SIG-M5 treated with dmso at 0.1 percent for 504 hours (cell line): ENCODE results near the gene DLGAP4.
A peak's percentile ranks its signal among the peaks of the same experiment; 100 is the strongest.
"Not testable (repeated sequence)": the region's sequence is repeated elsewhere in the genome, so short reads cannot be mapped to it uniquely, and the experiment has no call there.

Source experiments
- DNase-seq: peaks from one replicate; lab custom pipeline; 2025; ENCODE audit not compliant: unreplicated experiment; lab: John Stamatoyannopoulos, UW

Gene DLGAP4

GRCh38 chr20:36370991-36371790 is 65.1 kb downstream of the DLGAP4 start:
- no peak for DNase-seq

- no peak for DNase-seq
Observed at GRCh38 chr20:36372666-36373065, 66.5 kb downstream of the DLGAP4 start.

DNA sequence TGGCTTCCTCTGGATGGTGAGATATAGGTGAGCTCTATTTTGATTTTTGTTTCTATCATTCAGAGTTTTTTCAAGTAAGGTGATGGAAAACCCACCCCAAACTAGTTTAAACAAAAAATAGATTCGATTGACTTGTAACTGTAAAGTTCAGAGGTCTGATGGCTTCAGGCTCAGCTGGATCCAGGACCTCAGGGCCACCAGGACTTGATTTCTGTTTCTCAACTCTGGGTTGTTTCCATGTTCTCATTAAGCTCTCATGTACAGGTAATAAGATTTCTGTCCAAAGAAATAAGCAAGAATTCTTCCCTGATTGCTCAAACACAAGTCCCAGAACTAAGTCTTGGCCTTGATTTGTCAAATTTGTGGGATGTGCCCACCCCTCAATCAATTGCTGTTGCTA is 67.0 kb downstream of the DLGAP4 start:
- no peak for DNase-seq

DNA sequence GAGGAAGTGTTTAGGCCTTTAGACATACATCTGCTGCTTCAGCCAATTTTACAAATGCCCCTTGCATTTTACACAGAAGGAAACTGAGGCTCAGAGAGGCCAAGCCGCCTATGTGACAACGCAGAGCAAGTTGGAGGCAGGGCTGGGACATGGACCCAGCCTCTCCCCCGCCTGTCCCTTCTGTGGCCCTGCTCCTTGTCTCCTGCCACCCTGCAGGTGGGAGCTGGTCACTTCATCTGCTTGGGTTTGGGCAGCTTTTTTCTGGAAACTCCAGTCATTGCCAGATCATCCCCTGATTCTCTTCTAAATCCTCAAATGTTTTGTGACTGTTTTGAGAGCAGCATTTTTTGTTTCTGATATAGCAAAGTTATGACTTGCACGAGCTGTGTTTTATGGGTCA is 68.9 kb downstream of the DLGAP4 start:
- no peak for DNase-seq

DNA sequence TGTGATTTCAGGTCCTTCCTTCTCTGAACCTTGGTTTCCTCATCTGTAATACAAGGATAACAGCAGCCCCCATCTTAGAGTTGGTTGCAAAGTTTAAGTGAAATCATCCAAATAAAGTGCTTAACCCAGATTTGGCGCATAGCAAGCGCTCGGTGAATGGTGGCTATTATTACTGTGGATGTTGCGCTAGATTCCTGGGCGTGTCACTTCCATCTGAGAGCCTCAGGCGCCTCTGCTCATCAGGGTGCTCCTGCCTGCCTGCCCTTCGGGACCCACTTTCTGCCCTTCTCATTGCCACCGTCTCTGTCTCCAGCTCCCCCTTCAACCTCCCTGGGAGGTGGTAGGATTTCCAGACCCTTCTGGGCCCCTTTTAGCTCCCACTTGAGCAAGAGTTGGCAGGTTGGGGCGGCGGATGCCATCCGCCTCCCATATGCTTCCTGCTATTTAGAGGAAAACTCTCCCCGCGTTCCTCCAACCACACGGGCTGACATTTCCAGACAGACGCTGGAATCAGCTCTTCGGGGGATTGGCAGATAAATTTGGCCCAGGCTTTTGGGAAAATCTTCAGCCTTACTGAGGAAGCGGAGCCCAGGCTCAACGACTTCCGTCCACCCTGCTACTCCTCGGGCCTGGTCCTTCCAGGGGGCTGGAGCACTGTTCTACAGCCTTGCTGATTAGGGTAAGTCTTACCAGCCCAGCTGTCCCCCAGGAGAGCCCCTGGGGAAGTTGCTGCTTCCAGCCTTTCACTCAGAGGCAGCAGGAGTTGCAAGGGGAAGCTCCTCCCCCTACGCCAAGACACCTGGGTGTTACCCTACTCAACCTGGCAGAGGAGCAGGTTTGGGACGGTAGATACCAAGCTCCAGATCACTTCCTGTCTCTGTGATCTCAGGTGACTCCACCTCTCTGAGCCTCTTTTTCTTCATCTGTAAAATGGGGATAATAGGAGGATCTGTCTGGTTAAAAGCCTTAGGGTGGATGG is 71.5 kb downstream of the DLGAP4 start:
- DNase-seq: no peak

GRCh38 chr20:36378686-36379085 is 72.5 kb downstream of the DLGAP4 start:
- DNase-seq: no peak

- DNase-seq: not testable (repeated sequence)
Observed at GRCh38 chr20:36379914-36380313, 73.8 kb downstream of the DLGAP4 start.

DNA sequence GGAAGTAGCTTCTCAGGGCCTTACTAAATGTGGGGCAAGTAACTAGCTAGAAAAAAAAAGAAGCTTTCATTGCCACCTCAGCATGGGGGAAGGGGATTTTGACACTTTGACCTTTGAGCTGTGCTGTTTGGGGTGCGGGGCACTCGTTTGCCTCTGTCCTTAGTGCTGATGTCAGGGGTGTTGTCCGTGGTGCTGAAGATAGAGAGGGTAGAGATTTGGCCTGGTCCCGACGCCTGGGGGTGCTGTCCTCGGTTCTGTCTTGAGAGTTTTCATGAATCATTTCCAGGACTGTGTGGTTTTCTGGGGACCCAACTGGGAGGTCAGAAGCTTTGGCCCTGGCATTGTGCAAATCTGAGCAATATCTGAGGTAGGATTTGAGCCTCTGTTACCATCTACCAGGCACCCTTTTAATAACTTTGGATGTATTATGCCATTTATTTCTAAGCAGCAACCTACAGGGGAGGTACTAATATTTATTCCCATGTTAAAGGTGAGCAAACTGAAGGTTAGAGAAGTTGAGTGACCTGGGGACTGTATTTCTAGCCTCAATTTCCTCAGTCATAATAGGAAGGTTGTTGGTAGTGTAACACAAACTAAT is 78.0 kb downstream of the DLGAP4 start:
- peak; percentile 80 for DNase-seq

DNA sequence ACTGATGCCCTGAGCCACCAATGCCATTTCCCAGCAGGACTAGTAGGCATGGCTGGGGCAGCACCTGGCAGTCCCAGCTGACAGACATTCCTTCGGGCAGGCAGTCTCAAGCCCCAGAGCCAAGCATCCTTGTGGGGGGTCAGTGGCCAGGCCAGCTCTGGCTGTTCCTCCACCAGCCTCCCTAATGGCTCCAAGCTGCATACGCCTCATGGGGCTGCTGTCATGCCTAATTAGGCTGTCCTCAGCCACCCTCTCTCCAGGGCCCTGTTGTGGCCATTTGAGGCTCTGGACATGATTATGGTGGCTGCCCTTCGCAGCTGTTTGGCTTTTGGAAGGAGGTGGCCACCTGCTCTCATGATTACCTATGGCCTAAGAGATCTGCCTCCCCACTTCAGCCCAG is 79.4 kb downstream of the DLGAP4 start:
- DNase-seq: no peak

- DNase-seq: no peak
Observed at GRCh38 chr20:36386236-36386635, 80.1 kb downstream of the DLGAP4 start.

GRCh38 chr20:36390269-36390668 is 84.1 kb downstream of the DLGAP4 start:
- DNase-seq: no peak

DNA sequence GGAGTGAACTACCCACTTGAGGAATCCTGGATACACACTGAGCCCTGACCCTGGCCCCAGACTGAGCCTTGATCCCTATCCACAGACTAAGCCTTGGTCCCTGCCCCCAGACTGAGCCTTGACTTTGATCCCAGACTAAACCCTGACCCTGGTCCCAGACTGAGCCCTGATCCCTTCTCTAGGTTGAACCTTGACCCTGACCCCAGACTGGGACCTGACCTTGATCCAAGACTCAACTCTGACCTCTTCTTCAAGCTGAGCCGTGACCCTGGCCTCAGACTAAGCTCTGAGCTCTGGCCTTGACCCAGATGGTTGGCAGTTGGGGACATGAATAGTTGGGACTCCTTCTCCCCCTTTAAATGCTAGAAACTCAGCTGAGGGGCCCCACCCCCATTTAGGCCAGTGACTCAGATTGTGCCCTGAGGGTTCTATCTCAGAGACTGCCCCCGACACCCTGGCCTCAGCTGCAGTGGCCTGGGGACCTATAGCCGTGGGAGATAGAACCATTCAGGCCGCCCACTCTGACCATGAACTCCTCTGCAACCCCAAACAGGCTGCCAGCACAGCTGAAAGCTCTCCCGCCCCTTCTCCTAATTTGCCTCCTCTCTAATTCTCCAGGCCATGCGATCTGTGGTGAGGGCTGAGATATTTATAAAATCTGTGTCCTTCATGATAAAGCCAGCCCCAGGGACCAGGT is 84.7 kb downstream of the DLGAP4 start:
- DNase-seq: no peak

DNA sequence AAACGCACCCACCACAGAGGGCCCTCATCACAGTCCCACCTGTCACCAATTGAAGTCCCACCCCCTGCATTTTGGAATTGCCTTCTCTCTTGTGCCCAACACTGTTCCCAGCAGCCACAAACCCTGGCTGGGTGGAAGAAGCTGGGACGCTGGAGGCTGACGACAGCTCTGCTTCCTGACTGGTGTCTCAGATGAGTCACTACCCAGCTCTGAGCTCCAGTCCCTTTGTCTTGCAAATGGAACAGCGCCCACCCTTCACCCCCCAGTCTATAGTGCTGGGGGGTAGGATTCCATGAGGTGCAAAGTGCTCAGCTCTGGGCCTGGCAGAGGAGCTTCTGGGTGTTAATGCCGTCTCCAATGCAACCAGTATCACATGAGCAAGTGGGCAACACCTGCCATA is 85.3 kb downstream of the DLGAP4 start:
- no peak for DNase-seq

DNA sequence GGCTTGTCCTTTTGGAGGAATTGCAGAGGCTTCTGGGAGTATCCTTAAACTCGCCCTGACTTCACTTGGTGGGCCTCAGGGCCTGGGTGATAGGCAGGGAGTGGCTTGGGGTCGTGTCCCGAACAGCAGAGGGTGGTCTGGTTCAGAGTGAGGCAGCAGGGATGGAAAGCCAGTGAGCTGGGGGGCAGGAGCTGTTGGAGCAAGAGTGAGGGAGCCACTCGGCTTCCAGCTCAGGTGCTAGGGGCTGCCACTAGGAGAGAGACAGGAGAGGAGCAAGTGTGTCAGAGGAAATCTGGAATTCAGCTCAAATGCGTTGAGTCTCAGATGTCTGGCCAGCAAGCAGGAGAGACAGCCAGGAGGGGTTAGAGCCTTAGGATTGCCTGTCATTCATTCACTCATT is 85.8 kb downstream of the DLGAP4 start:
- DNase-seq: no peak

GRCh38 chr20:36392989-36393388 is 86.8 kb downstream of the DLGAP4 start:
- DNase-seq: no peak

- no peak for DNase-seq
Observed at GRCh38 chr20:36394340-36394965, 88.3 kb downstream of the DLGAP4 start.

DNA sequence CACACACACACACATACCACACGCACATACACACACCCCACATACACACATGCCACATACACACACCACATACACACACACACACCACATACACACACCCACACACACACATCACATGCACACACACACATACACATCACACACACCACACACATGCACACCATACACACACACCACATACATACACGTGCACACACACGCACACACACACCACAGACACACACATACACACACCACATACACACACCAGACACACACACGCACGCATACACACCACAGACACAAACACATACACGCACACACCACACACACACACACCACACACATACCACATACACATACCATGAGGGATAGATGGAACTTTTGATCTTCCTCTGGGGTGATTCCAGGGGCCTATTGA is 90.2 kb downstream of the DLGAP4 start:
- no peak for DNase-seq

DNA sequence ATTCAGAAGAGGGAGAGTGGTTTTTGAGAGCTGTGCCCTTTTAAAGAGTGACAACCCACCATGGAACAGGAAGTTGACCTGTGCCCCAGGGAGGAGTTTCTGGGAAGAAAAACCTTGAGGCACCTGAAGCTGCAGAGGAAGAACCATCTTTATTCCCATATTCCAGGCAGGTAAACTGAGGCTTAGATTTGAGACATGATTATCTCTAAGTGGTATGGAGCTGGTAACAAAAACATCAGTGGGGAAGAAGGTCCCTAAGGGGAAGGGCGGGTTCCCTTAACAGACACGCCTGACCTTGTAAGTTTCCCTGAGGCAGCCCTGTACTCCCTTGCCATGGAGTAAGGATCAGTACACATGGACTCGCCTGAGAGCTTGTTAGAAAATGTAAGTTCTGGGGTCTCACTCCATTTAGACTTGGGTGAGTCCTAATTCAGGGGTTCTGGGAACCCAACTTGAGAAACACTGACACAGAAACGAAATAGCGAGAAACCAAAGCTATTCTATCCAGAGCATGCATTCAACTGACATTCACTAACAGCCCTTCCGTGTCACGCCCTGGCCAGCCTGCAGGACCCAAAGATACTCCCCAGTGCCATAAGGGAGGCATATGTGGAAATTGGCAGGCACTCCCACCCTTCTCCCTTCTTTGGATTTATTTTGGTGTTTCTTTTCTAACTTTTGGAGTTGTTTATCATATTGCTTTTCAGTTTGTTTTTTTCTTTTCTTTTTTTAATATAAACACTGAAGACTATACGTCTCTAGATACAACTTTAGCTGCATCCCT is 90.9 kb downstream of the DLGAP4 start:
- no peak for DNase-seq

GRCh38 chr20:36398515-36398914 is 92.4 kb downstream of the DLGAP4 start:
- DNase-seq: no peak
